Thoracic aorta (tissue), 2 donors: ENCODE measurements around the gene USP10. TPM values are rescaled to one million over a fixed set of nuclear protein-coding genes. Genes with fewer than 3 reads are reported as not detected.
A peak's percentile ranks its signal among the peaks of the same experiment; 100 is the strongest.
"Not testable (repeated sequence)": the region's sequence is repeated elsewhere in the genome, so short reads cannot be mapped to it uniquely, and the experiment has no call there.

ENCODE experiments used
- ATAC-seq: fragments of 150-250 bp; one replicate; pipeline ENCODE4 v1.8.0; 2017; ENCODE audit warnings: low read depth; ENCODE audit not compliant: insufficient number of reproducible peaks, low FRiP score
- DNase-seq: peaks from one replicate; pipeline ENCODE4 v3.0.0-alpha.2; 2020; ENCODE audit warnings: low spot score
- H3K27ac ChIP-seq, 2 donors: fragments of 200-600 bp; sonication (generic); 1 replicate in 1 of 2; 2 replicates in 1 of 2; pipeline ENCODE4 v1.5.1; 2016; ENCODE audit warnings: mild to moderate bottlenecking in 2 of 2, moderate library complexity in 2 of 2
- H3K27me3 ChIP-seq: fragments of 200-600 bp; sonication (generic); replicated peaks from 2 replicates; pipeline ENCODE4 v1.6.0; 2016; ENCODE audit warnings: mild to moderate bottlenecking; ENCODE audit not compliant: insufficient read depth
- H3K36me3 ChIP-seq: fragments of 200-600 bp; sonication (generic); one replicate; pipeline ENCODE4 v1.5.1; 2016
- H3K4me1 ChIP-seq, 2 donors: fragments of 200-600 bp; sonication (generic); 1 replicate in 1 of 2; 2 replicates in 1 of 2; pipeline versions ENCODE4 v1.5.1 to v1.6.0; 2016; ENCODE audit warnings: low read depth in 2 of 2, mild to moderate bottlenecking in 1 of 2; ENCODE audit not compliant: control insufficient read depth in 1 of 2
- H3K4me3 ChIP-seq: fragments of 200-600 bp; sonication (generic); 2 replicates; pipeline ENCODE4 v1.5.1; 2016; ENCODE audit warnings: mild to moderate bottlenecking
- H3K9me3 ChIP-seq: fragments of 200-600 bp; sonication (generic); 2 replicates; pipeline ENCODE4 v1.5.1; 2016
- CTCF ChIP-seq: fragments of 200-600 bp; sonication (generic); IDR thresholded peaks from one replicate; pipeline ENCODE4 v1.5.1; 2019; ENCODE audit warnings: antibody characterized with exemption
- total RNA-seq, 2 donors: library from RNA; depleted of rRNA; stranded (reverse); fragments of >200 nt; gene quantifications; one replicate each; pipeline versions ENCODE4 v1.1.0 to v1.2.3, GENCODE V29; 2016

The USP10 gene
- total RNA-seq, 2 donors from 2014 or later: 36.7 to 85.2 TPM

DNA sequence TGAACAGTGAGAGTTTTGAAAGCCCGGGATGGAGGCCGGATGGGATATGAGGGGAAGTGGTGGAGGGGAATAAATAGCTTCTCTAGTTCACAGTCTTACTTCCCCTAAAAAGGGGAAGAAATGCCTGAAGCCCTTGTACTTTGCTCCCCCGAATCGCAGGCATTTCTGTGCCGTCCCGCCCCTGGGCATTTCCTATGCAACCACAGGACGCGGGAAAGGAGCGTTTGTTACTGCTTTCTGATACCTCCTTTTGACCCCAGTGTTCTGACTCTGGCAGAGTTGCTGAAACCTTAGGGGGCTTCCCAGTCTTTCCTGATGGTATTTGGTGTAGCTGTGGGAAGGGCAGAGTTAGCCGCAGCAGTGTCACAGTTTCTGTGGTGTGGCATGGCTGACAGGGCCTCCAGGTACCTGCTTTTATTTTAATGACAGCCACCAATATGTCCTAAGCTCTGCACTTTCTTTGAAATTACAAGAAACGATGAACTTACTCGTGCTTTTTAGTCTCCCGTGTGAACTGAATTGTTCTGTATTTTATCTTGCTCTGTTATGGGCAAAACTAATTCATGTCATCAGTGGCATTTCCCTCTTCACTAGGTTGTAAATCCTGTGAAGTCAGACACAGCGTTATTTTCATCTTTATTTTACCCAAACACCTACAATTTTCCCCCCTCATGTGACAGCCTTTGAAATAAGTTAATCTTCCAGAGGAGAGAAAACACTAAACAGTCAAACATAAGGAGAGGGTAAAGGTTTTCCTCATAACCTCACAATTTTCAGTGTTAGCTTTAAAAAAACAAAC, 27.1 kb downstream of the USP10 start:
- Histone ChIP-seq H3K9me3 (no peaks in the 10 kb centered on the region), H3K4me3 (no peak overlapping the region), H3K4me1 (peaks cover 18 to 39% of the 10 kb centered on the region in 2 donors), H3K27ac (no peak overlapping the region), H3K36me3 (no peaks in the 10 kb centered on the region), H3K27me3 (no peaks in the 10 kb centered on the region)
- no peak for DNase-seq
- no peak for ATAC-seq
- TF ChIP-seq CTCF: no peak

- H3K4me1 ChIP-seq: peaks cover 18 to 32% of the 10 kb centered on the region in 2 donors
- no peak overlapping the region for H3K27ac ChIP-seq
- H3K4me3 ChIP-seq: no peak overlapping the region
- ATAC-seq: no peak
- H3K27me3 ChIP-seq: no peaks in the 10 kb centered on the region
- H3K9me3 ChIP-seq: no peaks in the 10 kb centered on the region
- no peaks in the 10 kb centered on the region for H3K36me3 ChIP-seq
- TF ChIP-seq CTCF: no peak
- no peak for DNase-seq
Measured at GRCh38 chr16:84728853-84729424, 29.1 kb downstream of the USP10 start.

DNA sequence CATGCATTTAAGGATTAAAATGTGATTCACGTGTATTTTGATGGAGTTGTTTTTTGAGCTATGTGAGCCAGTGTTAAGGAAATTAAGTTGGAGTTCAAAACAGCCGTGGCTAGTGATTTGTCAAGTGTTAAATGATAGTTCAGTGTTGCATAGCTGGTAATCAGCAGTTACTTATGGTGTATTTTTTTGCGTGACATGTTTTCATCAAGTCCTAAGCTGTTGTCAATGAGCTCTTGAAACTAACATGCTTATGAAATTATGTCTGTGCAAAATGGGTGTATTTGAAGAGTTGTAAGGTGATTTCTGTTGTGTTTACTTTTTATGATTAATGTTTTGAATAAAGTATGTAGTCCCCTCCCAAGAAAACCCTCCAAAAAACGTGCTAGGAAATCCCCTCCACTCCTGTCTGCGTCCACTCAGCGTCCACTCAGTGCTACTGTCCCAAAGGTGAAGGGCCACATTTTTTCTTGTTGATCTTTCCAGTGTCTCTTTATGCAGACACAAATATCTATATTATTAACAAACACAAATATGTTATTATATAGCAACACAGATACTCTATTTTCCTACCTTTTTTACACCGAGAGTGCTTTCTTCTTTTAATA, 30.0 kb downstream of the USP10 start:
- ATAC-seq (no peak), DNase-seq (no peak)
- Histone ChIP-seq H3K4me1 (peaks cover 18 to 31% of the 10 kb centered on the region in 2 donors), H3K27ac (peak overlapping the region in 1 of 2 donors; percentile 63), H3K9me3 (no peaks in the 10 kb centered on the region), H3K4me3 (peak overlapping the region; percentile 50), H3K27me3 (no peaks in the 10 kb centered on the region), H3K36me3 (no peaks in the 10 kb centered on the region)
- no peak for TF ChIP-seq CTCF

DNA sequence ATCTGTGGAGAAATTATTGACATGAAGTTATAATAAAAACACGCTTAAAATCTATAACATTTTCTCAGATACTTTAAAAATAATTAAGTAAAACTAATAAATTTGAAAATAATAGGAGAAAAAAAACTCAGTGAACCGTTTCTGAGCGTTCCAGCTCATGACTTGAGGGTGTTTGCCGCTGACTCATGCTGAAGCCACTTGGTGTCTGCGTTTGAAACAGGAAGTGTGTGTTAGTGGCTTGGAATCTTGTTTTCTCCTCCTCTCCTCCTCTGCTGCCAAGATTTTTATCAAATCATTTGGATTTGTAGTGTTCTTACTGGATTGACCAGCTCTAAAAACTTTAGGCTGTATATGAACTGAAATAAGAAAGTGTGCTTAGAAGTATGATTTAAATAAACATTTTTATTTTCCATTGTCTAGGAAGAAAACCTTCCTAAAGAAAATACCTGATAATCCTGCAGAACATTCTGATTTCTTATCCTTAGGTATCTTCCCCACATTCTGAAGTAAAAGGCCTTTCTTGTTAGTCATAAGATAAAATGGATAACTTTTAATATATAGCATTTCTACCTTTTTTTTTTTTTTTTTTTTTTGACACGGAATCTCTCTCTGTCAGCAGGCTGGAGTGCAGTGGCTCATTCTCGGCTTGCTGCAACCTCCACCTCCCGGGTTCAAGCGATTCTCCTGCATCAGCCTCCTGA, 30.8 kb downstream of the USP10 start:
- Histone ChIP-seq H3K4me3 (peak overlapping the region; percentile 50), H3K27me3 (no peaks in the 10 kb centered on the region), H3K36me3 (no peaks in the 10 kb centered on the region), H3K27ac (peak overlapping the region in 1 of 2 donors; percentile 63), H3K9me3 (no peaks in the 10 kb centered on the region), H3K4me1 (peaks cover 18 to 29% of the 10 kb centered on the region in 2 donors)
- DNase-seq (no peak), ATAC-seq (no peak)
- TF ChIP-seq CTCF: no peak

GRCh38 chr16:84732332-84732673, 32.5 kb downstream of the USP10 start:
- H3K27me3 ChIP-seq, H3K4me3 ChIP-seq, H3K27ac ChIP-seq, H3K36me3 ChIP-seq, ATAC-seq, DNase-seq, H3K9me3 ChIP-seq: not testable (repeated sequence)
- peaks cover 18 to 20% of the 10 kb centered on the region in 2 donors for H3K4me1 ChIP-seq
